HG03575 (cell line): ENCODE data around the gene PLCL1.

ENCODE experiments used
- ATAC-seq: cut with Tn5 transposase; IDR thresholded peaks from one replicate; pipeline ENCODE4 v1.9.1; 2021; ENCODE audit not compliant: unreplicated experiment, insufficient number of reproducible peaks, low FRiP score; ENCODE audit errors: extremely low read depth

PLCL1 gene

GRCh38 chr2:197934261-197934933 lies 130.0 kb downstream of the PLCL1 start:
- no peak for ATAC-seq

DNA sequence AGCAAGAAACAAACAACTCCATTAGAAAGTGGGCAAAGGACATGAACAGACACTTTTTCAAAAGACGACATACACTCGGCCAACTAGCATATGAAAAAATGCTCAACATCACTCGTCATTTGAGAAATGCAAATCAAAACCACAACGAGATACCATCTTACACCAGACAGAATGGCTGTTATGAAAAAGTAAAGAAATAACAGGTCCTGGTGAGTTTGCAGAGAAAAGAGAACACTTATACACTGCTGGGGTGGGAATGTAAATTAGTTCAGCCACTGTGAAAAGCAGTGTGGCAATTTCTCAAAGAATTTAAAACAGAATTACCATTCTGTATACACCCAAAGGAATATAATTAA lies 130.5 kb downstream of the PLCL1 start:
- no peak for ATAC-seq

DNA sequence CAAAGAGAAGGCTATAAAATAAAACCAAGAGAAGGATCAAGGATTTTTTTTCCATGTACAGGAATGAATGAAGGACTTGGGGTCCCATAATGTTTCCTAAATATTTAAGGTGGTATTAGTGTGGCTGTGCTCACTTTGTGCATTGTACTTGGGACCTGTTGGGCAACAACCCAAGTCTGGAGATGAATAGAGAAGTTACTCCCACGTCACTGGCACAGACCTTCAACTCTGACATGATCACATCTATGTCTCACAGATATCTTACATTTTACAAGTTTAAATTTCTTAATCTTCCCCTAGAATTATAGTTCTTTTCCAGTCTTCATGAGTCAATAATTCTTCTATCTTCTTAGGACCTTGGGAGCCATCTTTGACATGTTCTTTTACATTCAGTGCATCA lies 133.4 kb downstream of the PLCL1 start:
- no peak for ATAC-seq

GRCh38 chr2:197938555-197938954 lies 134.2 kb downstream of the PLCL1 start:
- no peak for ATAC-seq

DNA sequence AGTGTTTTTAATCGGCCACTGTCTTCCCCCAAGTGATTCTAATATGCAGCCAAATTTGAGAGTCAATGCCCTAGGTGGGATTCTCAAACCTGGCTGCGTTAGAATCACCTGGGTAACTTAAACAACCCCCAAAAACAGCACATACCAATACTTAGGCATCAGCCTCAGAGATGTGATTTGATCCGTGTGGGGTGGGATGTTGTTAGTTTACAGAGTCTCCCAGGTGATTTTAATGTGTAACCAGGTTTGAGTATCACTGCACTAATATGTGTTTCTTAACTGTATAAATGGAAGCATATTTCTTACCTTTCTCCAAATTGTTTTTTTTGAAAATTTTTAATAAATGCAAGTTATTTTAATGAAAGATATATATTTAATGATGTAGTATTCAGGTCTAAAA lies 135.4 kb downstream of the PLCL1 start:
- ATAC-seq, result no peak

DNA sequence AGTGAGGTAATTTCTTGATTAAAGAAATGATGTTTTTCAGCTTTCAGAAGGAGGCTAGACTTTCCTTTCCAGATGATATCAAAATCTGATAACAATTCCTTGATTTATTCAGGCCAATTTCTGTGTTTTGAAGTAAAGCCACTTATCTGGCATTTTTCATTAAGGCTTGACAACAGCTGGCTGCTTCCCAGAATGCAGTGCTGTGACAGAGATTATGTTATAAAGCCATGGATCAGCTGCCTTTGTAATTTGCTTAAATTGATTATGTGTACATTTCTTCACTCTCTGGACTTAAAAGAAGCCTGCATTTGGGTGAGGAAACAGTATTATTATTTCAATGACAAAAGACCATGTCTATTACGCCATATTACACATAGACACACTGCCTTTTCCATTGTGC lies 136.0 kb downstream of the PLCL1 start:
- no peak for ATAC-seq

- ATAC-seq, result no peak
Measured at GRCh38 chr2:197941715-197942114, 137.3 kb downstream of the PLCL1 start.

- ATAC-seq, result no peak
Measured at GRCh38 chr2:197943731-197944130, 139.3 kb downstream of the PLCL1 start.

DNA sequence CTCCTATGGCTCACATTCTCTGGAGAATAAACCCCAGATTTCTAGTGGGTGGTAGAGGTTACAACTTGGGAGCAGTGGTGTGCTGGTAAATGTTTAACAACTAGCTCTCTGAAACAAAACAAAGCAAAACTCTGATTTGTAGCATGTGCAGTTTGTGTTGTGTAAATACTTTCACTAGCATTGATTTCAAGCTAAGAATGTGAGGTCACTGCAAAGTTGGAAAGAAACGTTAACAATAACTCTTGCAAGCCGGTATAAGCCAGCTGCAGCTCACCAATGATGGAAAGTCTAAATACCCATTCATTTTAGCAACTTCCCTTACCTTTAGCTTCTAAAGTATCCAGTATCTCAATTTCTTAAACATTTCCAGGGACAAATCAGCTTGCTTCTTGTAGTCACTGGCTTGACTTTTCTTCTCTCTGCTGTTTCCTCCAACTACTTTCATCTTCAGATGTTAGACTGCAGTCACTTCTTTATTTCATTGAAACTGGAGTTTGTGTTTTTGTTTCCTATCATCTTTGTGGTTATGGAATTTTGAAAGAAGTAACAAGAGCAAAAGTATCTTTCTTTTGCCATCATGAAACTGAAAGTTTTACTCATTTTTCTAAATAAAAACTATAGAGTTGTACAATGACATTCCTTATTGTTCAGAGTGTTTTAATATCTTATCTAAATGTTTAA lies 140.2 kb downstream of the PLCL1 start:
- no peak for ATAC-seq

DNA sequence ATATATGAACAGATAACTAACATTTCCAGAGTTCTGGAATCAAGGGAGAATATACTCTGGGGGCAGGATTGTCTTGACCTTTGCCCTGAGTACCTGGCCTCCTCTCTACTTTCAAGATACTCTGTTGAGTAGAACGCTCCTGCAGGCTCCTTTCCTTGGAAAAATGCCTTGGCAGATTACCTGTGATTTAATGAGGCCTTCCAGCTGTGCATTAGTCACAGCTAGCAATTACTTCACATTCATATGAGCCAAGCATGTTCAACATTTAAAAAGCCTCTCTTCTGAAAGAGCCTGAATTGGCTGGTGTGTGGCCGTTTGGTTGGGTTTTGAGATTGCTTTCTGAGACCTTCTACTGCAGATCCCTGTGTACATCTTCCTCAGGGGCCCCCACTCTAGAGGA lies 142.2 kb downstream of the PLCL1 start:
- ATAC-seq, result no peak

DNA sequence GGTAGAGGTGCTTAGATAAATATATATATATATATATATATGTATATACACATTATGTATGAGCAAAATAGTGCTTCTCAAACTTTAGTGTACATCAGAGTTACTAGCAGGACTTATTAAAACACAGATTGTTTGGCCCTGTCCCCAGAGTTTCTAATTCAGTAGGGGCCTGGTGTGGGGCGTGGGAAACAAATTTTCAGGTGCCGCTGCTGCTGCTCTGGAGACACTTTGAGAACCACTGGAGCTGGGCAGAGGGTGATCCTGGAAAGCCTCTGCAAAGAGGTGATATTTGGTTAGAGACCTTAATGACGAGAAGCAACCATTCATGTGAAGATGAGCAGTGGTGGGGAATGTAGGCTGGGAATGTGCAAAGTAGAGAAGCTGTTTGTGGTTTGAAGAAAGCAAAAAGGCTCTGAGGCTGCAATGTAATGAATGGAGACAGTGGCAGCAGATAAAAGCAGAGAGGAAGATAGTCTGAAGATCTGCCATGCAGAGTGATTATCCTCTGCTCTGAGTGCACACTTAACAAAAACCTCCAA lies 142.9 kb downstream of the PLCL1 start:
- no peak for ATAC-seq

DNA sequence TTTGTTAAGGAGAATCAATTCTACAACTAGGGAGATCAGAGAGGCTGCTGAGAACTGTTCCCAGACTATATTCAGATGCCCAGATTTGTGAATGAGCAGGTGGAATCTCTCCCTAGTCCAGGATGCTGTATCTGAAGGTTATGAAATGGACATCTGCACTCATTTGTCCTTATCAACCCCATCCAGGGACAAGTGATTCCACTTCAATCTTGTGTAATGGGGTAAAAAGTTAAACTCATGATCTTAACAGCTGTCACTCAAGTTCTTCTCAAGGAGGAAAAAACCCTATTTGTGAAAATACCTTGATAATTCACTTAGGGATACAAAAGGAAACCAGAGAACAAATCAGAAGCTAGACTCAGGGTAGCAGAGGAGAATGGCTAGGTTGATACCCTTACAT lies 144.8 kb downstream of the PLCL1 start:
- ATAC-seq, result no peak

GRCh38 chr2:197950006-197950405 lies 145.6 kb downstream of the PLCL1 start:
- no peak for ATAC-seq

DNA sequence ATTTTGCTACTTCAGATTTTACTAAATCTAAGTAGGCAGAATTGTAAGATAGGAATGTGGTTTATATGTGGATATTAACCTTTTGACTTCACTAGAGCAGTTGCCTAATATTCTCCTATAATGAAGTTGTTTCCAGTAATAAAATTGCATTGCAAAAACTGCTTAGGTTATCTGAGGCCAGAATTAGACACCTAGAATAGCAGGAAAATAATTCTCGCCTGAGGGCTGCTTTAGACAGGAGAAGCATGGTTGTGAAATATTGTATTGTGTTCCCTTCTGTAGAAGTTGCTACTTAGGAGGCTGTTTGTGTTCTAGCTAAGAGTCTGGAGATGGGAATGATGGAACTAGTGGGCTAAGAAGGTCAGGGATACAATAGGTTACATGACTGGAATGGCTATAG lies 146.3 kb downstream of the PLCL1 start:
- ATAC-seq, result no peak

DNA sequence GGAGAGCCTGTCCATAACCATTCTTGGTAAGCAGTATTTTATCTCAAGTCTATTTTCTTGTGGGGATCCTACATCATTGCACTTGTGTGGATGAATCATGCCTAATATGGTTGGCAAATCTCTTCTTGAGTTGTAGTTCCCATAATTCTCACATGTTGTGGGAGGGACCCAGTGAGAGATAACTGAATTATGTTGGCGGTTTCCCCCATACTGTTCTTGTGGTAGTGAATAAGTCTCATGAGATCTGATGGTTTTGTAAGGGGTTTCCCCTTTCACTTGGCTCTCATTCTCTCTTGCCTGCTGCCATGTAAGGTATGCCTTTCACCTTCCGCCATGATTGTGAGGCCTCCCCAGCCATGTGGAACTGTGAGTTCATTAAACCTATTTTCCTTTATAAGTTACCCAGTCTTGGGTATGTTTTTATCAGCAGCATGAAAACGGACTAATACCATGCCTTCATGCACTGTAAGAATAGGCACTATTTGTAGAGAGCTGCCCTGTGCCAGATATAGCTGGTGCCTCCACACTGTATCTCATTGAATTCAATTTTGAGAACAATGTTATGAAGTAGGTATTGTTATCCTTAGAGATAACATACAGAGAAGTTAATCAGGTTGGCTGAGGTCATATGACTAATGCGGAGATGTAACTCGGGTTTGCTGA lies 148.3 kb downstream of the PLCL1 start:
- no peak for ATAC-seq

- ATAC-seq, result no peak
Measured at GRCh38 chr2:197954328-197954727, 149.9 kb downstream of the PLCL1 start.

DNA sequence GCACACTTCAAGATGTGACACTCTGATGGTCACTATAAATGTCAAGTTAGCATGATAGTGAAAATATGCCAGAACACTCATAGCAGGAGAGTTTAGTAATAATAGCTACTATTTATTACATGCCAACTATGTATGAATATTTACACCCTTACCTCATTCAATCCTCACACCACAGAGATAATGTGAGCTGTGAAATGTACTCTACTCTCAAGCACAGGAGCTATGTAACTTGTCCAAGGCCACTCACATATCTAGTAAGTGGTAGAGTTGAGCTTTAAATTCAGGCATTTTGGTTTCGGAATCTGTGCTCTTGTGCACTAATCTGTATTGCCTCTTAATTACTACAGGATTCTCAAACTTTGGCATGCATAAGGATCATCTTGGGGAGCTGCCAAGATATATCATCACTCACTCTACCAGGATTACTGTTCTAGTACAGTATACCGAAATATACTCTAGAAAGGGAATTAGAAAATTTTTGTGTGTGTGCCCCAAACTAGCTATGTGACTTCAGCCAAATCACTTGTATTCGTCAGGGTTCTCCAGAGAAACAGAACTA lies 154.3 kb downstream of the PLCL1 start:
- no peak for ATAC-seq

DNA sequence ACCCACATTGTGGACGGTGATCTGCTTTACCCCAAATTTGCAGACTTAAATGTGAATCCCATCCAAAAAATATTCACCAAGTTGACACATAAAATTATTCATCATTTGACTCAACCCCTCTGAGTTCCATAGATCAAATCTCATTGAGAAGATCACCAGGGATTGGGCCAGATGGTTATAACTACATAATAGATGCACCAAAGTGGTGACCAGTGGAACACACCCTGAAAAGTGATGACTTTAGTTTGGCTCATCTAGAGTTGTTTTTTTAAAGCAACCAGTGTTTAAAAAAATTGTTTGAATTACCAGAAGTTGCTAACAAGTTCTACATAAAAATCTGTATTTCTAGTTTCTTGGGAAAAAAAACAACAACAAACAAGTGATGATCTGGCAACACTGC lies 155.0 kb downstream of the PLCL1 start:
- no peak for ATAC-seq

DNA sequence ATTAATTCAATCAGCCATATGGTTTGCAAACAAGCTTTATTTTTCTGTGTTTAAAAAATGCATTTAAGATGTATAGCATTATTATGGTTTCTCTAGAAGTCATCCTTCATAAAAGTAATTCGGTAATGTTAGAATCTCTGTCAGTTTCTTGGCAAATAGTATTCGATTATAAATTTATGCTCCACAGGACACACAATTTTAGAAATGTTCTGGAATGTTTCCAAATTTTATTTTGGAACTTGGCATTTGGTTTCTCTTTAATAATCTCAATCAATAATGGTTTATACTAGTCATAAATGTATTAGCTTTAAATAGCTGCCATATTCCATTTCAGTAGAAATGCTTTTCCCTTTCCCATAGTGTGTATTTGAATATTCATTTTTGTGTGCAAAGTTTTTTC lies 156.4 kb downstream of the PLCL1 start:
- no peak for ATAC-seq

DNA sequence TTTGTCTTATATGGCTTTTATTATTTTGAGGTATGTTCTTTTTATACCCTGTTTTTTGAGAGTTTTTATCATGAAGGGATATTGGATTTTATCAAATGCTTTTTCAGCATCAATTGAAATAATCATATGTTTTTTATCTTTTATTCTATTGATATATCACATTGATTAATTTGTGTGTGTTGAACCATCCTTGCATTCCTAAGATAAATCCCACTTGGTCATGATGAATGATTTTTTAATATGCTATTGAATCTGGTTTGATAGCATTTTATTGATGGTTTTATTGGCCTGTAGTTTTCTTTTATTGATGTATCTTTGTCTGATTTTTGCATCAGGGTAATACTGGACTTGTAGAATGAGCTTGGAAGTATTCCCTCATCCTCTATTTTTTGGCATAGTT lies 160.3 kb downstream of the PLCL1 start:
- no peak for ATAC-seq
